Spleen (tissue), 7 donors: Measurements from ENCODE around the gene TMEM179.

Experiments
- POLR2A ChIP-seq, 3 donors: fragments of 450-650 bp; IDR thresholded peaks; one replicate each; pipeline ENCODE4 v1.5.1; 2017; ENCODE audit warnings: antibody characterized with exemption in 3 of 3, mild to moderate bottlenecking in 1 of 3
- POLR2AphosphoS5 ChIP-seq, 3 donors: sonication (generic); formaldehyde crosslinking; IDR thresholded peaks; one replicate each; pipeline ENCODE4 v1.5.1; 2017; ENCODE audit warnings: antibody characterized with exemption in 3 of 3
- TF ChIP-seq, protein P1 (sequence below), 11 experiments: fragments of 200-600 bp in 7 of 11; fragments of 450-650 bp in 4 of 11; sonication (generic) in 4 of 11; IDR thresholded peaks in 8 of 11; conservative IDR thresholded peaks in 3 of 11; 1 replicate in 7 of 11; 2 replicates in 4 of 11; pipeline versions ENCODE4 v1.4.0 to v1.8.0; 2016 to 2021; ENCODE audit warnings: antibody characterized with exemption in 11 of 11, inconsistent platforms in 4 of 11, mild to moderate bottlenecking in 1 of 11
- donor health status: DM: no; HTN: no; CAD: no; lungs with moderate emphysema.
- donor health status: DM: no; HTN: no; CAD: no.
- donor health status: DM: no; HTN: no; CAD: no.

DNA sequence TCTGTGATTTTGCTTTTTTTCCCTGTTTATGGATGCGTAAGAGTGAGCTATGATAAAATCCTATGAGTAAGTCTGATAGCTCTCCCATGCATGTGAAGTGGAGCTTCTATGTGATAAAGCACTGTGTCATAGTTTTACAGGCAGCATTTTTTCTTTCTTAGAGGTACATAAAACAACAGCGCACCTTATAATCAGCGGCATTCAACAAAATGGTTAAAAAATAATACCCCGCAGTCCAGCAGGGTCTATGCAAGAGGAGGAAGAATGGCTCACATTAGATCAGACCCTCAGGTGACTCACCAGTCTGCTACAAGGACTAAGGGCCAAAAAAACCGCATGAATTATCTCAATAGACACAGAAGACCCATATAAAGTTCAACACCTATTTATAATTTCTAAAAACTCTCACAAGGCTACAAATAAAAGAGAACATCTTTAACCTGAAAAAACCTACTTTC, 33.0 kb upstream of the TMEM179 start:
- TF ChIP-seq, protein P1, sequence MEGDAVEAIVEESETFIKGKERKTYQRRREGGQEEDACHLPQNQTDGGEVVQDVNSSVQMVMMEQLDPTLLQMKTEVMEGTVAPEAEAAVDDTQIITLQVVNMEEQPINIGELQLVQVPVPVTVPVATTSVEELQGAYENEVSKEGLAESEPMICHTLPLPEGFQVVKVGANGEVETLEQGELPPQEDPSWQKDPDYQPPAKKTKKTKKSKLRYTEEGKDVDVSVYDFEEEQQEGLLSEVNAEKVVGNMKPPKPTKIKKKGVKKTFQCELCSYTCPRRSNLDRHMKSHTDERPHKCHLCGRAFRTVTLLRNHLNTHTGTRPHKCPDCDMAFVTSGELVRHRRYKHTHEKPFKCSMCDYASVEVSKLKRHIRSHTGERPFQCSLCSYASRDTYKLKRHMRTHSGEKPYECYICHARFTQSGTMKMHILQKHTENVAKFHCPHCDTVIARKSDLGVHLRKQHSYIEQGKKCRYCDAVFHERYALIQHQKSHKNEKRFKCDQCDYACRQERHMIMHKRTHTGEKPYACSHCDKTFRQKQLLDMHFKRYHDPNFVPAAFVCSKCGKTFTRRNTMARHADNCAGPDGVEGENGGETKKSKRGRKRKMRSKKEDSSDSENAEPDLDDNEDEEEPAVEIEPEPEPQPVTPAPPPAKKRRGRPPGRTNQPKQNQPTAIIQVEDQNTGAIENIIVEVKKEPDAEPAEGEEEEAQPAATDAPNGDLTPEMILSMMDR (IDR thresholded peaks at IDR 0.05 in 8 of 11, conservative IDR thresholded peaks at IDR 0.05 in 3 of 11): no peak
- TF ChIP-seq POLR2AphosphoS5 (IDR thresholded peaks at IDR 0.05): no peak
- no peak for TF ChIP-seq POLR2A (IDR thresholded peaks at IDR 0.05)
